Medulla oblongata (tissue), 1 donor: ENCODE results near the gene FBXO5.
"Not testable (repeated sequence)": the region's sequence is repeated elsewhere in the genome, so short reads cannot be mapped to it uniquely, and the experiment has no call there.

Experiments used
- DNase-seq: peaks from one replicate; pipeline ENCODE4 v3.0.0-alpha.2; 2015; ENCODE audit errors: extremely low spot score

Gene FBXO5

GRCh38 chr6:152993431-152993830 is 10.6 kb upstream of the FBXO5 start:
- DNase-seq, result no peak

- no peak for DNase-seq
Observed at GRCh38 chr6:152986978-152987377, 4.1 kb upstream of the FBXO5 start.

GRCh38 chr6:152985300-152985699 is 2.5 kb upstream of the FBXO5 start:
- not testable (repeated sequence) for DNase-seq

- DNase-seq, result no peak
Observed at GRCh38 chr6:152984513-152984872, 1.7 kb upstream of the FBXO5 start.

DNA sequence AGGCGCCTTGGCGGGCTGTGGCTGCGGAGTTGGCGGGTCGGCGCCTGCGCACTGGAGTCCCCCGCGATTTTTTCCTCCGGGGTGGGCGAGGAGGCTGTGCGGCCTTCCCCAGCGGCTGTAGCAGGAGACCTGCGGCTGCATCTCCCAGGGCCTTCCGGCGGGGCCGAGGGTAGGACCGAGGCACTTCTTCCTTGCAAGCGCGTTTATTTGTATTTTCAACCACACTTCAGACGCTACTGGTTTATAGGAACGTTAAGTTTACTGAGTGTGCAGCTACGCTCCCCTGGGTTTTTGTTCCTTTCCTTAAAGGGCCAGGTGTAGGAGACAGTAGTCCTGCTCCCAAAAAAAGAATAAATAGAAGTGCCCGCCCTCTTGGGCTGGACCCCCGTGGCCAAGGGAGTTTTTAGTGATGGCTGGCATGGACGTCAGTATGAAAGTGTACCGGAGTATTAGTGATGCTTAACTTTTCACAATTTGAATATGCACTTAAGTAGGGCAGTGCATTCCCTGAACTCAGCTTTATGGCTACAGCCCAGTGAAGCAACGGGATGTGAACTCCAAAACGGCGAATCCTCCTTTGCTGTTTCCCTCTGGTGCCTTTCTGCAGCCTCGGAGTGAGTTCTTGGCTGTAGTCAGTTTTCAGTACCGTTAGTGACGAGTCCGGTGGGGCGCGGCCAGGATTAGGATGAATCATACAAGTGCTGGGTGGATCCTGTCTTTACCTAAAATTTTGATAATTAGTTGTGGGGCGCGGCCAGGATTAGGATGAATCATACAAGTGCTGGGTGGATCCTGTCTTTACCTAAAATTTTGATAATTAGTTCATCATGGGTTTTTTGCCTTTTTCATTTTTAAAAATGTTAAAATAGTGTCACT is 1.0 kb upstream of the FBXO5 start:
- DNase-seq, result peak; percentile 63

GRCh38 chr6:152981989-152982903 is 595 bp downstream of the FBXO5 start:
- DNase-seq, result no peak

DNA sequence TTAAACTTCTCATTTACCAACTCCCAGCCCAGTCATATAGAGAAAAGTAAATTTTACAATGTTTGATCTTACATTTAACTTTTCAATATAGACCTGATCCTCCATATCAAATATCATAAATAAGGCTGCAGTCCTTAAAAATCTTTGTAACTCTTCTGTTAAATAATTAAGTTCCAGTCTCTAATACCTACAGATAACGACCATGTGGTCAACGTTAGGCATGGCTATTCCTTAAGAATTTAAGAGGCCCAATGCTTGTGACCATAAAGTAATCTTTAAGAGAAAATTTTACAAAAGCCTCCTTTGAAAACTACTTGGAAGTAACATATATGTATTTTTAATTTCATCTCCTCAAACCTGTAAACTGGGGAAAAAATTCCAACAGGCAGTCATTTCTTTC is 1.6 kb downstream of the FBXO5 start:
- no peak for DNase-seq

DNA sequence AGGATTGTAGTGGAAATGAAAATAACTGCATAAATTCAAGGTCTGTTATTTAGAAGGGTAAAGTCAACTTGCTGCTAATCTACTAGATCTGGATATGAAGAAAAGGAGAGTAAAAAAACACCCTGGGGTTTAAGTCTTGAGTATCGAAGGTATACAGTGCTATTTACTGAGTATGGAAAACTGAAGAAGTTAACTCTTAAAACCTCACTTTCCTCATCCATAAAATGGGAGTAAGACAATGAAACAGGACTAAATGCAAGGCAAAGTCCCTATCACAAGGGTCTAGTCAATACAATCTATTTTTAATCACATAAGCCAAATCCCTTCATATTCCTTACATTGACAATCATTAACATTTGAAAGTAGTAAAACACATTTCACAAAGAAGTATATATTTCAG is 2.2 kb downstream of the FBXO5 start:
- DNase-seq, result no peak

GRCh38 chr6:152979116-152979515 is 3.7 kb downstream of the FBXO5 start:
- no peak for DNase-seq

DNA sequence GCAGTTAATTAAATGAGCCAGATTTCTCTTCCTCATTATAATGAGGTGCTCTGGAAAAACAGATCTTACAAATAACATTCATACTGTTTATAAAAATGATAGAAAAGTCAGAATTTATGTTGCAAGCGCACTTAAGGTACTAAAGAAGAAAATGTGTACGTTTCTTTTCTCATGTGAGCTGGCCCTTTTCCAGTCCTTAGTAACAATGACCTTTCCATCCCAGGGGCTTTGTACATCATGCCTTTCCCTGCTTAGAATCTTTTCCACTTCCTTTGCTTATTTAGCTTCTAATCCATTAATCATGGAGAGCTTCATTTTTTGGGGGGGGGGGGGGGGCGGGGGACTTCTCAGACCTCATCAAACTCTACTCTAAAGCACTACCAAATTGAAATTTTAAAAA is 4.8 kb downstream of the FBXO5 start:
- no peak for DNase-seq

DNA sequence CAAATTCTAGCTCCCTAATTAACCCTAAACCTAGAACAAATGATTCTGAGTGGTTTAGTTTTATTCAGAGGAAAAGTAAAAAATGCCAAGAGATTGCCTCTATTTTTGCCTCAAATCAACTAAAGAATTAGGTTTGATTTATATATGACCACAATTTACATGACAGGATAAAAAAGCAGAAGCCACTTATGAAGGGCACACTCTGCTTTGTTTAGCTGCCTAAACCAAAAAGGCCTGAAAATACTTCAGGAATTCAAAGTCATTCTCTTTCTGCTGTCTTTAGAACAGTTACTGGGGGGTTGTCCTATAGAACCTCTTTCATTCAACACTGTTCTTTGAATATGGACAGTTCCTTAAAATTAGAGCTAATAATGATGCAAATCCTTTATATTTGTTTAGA is 5.3 kb downstream of the FBXO5 start:
- no peak for DNase-seq

- no peak for DNase-seq
Observed at GRCh38 chr6:152976749-152977148, 6.1 kb downstream of the FBXO5 start.

DNA sequence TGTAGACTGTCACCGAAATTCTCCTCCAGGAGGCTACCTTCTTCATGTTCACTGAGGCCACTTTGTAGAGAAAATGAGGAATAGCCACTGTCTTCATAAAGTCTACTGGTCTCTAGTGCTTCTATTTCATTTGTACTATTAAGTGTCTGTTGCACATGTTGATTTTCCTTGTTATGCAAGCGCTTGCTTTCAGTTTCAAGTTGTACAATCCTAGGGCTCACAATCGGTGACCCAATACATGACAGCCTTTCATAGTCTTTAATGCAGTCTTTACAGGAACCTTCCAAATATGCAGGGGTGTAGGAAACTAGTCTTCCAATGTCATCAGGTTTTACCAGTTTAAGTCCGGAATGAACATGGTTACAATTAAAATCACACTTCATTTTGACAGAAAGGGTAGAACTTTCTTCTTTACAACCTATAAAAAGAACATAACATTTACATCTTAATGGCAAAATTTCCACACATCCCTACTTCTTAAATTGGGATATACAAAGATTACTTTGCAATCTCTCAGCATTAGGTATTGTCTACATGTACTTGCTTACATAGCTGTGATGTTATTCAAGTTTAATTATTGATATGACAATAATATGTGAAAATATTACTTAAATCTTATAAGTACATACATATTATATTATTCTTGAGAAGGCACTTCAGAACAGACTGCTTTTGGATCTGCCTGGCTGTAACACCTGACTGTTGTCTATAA is 7.5 kb downstream of the FBXO5 start:
- DNase-seq, result peak; percentile 72

- no peak for DNase-seq
Observed at GRCh38 chr6:152973916-152974315, 8.9 kb downstream of the FBXO5 start.

DNA sequence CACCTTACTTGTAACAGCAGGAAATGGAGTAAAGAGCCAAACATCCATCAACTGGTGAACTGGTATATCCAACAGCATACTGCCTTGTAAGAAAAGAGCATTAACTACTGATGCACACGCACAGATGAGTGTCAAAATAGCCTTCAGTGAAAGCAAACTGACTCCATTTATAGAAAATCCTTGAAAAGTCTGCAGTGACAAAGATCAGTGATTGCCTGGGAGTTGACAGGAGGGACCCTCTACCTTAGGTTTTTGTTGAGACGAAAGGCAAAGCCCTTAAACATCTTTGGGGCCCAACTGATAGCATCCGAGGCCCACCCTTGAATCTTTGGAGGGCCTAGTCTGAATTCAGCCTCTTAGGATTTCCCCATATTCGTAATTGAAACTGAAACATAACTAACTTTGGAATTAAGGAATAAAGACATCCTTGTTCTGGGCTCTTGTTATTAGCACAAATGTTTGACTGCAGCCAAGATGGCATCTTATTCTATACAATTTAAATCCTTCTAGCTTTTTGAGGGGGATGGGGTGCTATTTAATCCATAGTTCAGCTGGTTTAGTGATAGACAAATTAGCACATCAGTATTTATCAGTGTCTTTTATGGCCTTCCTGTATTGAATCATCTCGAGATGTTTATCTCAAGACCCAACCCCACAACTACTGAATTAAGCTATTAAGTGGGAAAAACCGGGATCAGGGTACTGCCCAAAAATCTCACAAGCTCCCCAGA is 13.0 kb downstream of the FBXO5 start:
- DNase-seq, result no peak

DNA sequence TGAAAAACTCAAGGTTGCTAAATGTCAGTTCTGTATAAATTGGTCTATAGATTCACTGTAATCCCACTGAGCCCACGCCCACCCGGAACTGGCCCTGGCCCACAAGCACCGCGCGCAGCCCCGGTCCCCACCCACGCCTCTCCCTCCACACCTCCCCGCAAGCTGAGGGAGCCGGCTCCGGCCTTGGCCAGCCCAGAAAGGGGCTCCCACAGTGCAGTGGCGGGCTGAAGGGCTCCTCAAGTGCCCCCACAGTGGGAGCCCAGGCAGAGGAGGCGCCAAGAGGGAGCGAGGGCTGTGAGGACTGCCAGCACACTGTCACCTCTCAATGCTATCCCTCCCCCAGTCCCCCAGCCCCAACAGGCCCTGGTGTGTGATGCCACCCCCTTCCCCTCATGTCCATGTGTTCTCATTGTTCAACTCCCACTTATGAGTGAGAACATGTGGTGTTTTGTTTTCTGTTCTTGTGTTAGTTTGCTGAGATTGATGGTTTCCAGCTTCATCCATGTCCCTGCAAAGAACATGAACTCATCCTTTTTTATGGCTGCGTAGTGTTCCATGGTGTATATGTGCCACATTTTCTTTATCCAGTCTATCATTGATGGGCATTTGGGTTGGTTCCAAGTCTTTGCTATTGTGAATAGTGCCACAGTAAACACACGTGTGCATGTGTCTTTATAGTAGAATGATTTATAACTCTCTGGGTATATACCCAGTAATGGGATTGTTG is 16.5 kb downstream of the FBXO5 start:
- DNase-seq, result not testable (repeated sequence)

GRCh38 chr6:152959333-152959732 is 23.5 kb downstream of the FBXO5 start:
- no peak for DNase-seq

GRCh38 chr6:152957796-152958195 is 25.0 kb downstream of the FBXO5 start:
- no peak for DNase-seq

DNA sequence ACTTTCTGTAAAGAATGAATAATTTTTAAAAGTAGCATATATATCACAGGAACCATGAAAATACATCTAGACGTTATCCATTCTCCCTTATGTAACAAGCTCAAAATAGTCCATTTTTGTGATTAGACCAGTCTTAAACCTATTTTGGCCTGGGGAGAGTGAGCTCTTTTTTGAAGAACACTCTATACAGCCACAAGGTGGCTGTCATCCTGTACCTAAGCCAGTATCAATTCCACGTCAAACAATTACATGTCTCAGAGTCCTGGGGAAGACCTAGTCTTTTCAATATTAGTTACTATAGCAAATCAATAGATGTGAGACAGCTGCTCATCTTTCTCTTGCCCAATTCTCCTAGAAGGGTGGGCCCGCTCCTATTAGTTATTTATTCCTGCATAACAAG is 28.4 kb downstream of the FBXO5 start:
- no peak for DNase-seq

- peak; percentile 36 for DNase-seq
Observed at GRCh38 chr6:152952866-152953509, 29.9 kb downstream of the FBXO5 start.
